CMK (cell line): ENCODE data around the gene EPHB2.
A peak's percentile ranks its signal among the peaks of the same experiment; 100 is the strongest.
"Not testable (repeated sequence)": the region's sequence is repeated elsewhere in the genome, so short reads cannot be mapped to it uniquely, and the experiment has no call there.

Experiments used
- DNase-seq: peaks from one replicate; pipeline ENCODE4 v3.0.0-alpha.2; 2010; ENCODE audit warnings: low read depth

The EPHB2 gene

GRCh38 chr1:22915816-22916470 lies 205.3 kb downstream of the EPHB2 start:
- DNase-seq = no peak

DNA sequence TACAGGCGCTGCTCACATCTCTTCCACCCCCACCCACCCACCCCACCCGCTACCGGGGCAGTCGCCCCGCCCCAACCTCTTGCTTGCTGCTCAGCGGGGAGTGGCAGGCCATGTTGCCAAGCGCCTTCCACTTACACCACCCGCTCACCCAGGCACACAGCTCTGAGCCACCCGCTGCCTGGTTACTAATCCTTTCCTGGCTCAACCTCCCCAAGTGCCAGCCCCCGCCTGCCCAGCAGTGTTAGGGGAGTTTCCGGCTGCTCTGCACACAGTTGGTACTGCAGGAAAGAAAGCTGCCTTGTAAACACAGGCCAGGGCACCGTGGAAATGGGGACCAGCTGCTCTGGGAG lies 205.8 kb downstream of the EPHB2 start:
- peak; percentile 35 for DNase-seq

GRCh38 chr1:22917989-22918388 lies 207.3 kb downstream of the EPHB2 start:
- DNase-seq = no peak

- DNase-seq = no peak
Observed at GRCh38 chr1:22918644-22919043, 208.0 kb downstream of the EPHB2 start.

DNA sequence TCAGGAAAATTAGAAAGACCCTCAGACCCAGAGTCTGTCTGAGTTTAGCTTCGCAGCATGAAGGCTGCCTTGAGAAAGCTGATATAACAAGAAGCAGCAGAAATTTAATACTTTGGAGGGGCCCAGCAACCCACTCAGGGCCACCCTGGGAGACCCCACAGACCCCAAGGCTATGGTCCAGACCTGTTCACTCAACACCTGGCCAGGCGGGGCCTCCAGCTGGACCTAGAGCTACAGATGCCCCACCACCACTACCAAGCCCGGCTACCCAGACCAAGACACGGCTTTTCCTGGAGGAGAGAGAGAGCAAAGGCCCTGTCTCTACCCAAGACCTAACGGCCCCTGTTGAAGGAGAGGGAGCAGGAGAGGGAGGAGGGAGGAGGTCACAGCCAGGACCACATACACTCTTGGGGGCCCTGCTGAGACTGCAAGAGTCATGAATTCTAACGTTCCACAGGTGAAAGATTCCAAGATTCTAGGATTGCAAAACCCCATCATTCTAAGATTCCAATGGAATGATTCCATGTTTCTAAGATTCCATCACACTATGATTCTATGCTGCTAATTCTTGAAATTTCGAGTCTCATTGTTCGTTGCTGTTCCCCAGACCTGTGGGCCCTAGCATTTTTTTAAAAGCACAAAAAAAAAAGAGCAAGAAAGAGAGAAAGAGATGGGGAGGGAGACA lies 208.8 kb downstream of the EPHB2 start:
- no peak for DNase-seq

DNA sequence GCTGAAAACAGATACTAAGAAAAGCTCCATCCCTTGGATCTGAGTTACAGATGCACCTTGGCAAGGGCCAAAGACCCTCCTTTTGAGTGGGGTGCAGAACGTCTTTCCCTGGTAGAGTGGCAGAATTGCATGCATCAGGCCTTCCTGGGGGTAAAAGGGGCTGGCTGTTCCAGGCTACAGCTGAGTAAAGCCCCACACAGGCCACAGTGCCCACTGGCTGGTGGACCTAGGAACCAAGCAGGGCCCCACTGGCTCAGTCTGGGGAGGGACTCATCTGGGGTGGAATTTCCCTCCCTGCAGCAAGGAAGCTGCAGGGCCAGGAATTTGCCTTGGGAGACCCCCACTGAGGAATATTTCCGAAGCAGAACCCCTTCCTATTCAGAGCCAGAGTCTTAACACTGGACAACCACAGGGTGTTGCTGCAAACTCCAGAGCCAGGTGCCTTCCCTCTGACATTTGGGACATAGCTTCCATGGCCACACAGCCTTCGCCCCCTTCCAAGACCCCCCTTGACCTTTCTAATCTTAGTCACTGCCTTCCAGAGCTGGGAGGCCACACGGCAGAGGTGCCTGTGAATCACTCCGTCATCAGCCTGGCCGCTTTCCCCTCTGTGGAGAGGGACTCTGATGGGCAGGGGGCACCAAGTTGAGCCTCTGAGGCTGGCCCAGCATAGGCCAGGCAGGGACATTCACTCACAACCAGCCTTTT lies 209.5 kb downstream of the EPHB2 start:
- DNase-seq = no peak

- no peak for DNase-seq
Observed at GRCh38 chr1:22920734-22921451, 210.3 kb downstream of the EPHB2 start.

- no peak for DNase-seq
Observed at GRCh38 chr1:22921452-22922126, 210.9 kb downstream of the EPHB2 start.

DNA sequence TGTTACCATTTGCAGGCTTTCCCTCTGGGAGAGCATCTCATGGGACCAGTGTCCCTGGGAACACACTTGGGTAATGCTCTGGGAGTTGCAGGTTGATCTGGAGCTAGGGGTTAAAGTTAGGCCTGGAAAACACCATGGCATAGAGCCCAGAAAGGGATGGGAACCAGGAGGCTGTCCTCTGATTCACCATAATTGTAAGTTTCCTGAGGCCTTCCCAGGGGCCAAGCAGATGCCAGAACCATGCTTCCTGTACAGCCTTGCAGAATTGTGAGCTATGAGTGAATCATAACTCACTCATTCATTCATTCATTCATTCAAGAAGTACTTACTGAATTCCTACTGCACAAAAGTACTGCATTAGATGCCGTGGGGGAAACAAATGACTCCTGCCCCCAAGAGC lies 212.0 kb downstream of the EPHB2 start:
- no peak for DNase-seq

GRCh38 chr1:22925111-22925510 lies 214.5 kb downstream of the EPHB2 start:
- DNase-seq = no peak

- peak; percentile 20 for DNase-seq
Observed at GRCh38 chr1:22930240-22930912, 219.7 kb downstream of the EPHB2 start.

DNA sequence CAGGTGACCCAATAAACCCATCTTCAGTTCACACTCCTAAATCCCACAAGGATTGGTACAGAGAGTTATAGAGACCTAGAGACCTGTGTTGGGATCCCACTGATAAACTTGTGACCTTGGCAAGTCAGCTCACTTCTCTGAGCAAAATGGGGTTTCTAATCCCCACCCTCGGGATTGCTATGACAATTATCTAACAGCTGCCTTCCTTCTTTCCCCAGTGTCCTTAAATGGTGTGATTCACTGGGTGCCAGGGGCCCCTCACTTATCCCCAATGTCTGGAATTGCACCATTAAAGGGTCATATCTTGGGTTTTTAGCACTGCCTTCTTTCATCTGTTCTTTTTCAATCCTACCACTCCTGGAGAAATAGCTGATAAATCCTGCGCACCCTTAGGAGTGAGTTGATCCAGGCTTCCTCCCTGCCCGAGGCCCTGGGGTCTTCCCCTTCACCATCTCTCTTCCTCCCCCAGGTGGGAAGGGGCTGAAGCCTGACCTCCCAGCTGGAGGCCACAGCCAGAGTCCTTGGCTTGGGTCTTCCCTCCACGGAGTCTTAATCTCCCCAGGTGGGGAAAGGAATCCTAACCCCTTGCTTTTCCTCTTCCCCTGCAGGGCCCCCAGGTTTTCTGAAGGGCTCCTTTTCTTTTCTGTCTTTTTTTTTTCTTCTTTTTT lies 222.3 kb downstream of the EPHB2 start:
- DNase-seq = no peak

DNA sequence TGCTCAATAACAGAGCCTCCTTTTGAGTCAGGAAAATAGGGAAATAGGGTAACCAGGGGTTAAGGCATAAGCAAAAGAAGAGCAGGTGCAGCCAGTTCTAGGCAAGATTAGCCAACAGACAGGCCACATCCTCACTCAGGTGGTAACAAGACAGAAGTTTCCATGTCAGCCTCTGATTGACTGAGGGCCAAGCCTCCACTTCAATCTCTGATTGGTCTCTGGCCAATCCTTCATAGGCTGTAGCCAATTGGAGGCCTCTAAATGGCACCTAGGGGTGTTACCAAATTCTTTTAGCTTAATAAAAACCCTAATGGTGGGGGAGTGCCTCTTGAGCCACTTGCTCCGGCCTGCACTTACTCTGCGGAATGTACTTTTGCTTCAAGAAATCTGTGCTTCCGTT lies 224.8 kb downstream of the EPHB2 start:
- DNase-seq = no peak

DNA sequence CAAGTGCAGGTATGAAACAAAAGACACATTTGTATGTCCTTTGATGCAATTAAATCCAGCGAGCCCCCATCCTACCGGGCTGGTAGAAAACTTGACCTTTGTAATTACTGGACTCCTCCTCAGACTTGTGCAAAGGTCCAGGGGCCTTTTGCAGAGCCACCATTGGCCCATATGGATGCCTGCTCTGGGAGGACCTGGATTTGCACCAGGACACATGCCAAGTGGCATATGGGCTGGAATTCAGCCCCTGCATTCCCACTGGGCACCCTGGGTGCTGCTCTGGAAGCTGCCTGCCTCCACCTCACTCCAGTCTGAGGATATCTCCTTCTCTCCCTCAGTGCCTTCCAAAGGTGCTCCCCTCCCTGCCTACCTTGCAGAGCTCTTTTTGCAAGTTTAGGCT lies 226.0 kb downstream of the EPHB2 start:
- DNase-seq = no peak

GRCh38 chr1:22941257-22941656 lies 230.6 kb downstream of the EPHB2 start:
- no peak for DNase-seq

- DNase-seq = no peak
Observed at GRCh38 chr1:22944346-22945055, 233.9 kb downstream of the EPHB2 start.

GRCh38 chr1:22945171-22945570 lies 234.5 kb downstream of the EPHB2 start:
- DNase-seq = not testable (repeated sequence)

DNA sequence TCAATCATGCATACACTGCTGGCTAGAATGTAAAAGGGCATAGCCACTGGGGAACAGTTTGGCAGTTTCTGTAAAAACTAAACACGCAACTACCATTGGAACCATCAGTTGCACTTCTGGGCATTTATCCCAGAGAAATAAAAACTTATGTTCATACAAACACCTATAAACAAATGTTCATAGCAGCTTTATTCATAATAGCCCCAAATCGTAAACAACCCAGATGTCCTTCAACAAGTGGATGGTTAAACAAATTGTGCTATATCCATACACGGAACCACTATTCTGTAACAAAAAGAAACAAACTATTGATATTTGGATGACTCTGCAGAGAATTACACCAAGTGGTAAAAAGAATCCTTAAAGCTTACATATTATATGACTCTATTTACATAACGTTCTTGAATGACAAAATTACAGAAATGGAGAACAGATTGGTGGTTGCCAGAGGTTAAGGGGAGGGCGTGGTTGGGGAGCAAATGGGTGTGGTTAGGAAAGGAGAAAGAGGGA lies 239.2 kb downstream of the EPHB2 start:
- DNase-seq = no peak

- no peak for DNase-seq
Observed at GRCh38 chr1:22951796-22952195, 241.2 kb downstream of the EPHB2 start.

GRCh38 chr1:22952694-22953056 lies 242.0 kb downstream of the EPHB2 start:
- no peak for DNase-seq
